LNCaP clone FGC (cell line): ENCODE measurements around the gene MYBBP1A.
A peak's percentile ranks its signal among the peaks of the same experiment; 100 is the strongest.
"Not testable (repeated sequence)": the region's sequence is repeated elsewhere in the genome, so short reads cannot be mapped to it uniquely, and the experiment has no call there.

Experiments
- DNase-seq: peaks from one replicate; pipeline ENCODE4 v3.0.0-alpha.2; 2011; ENCODE audit warnings: low read depth
- H3K4me3 ChIP-seq: 2 replicates; pipeline ENCODE4 v1.5.1; 2011; ENCODE audit warnings: mild to moderate bottlenecking, low read depth, low read length, control low read depth
- CTCF ChIP-seq: IDR thresholded peaks from 2 replicates; pipeline ENCODE4 v1.5.1; 2012; ENCODE audit warnings: mild to moderate bottlenecking; ENCODE audit not compliant: control insufficient read depth, insufficient read depth; ENCODE audit errors: extremely low read depth

Gene MYBBP1A, protein sequence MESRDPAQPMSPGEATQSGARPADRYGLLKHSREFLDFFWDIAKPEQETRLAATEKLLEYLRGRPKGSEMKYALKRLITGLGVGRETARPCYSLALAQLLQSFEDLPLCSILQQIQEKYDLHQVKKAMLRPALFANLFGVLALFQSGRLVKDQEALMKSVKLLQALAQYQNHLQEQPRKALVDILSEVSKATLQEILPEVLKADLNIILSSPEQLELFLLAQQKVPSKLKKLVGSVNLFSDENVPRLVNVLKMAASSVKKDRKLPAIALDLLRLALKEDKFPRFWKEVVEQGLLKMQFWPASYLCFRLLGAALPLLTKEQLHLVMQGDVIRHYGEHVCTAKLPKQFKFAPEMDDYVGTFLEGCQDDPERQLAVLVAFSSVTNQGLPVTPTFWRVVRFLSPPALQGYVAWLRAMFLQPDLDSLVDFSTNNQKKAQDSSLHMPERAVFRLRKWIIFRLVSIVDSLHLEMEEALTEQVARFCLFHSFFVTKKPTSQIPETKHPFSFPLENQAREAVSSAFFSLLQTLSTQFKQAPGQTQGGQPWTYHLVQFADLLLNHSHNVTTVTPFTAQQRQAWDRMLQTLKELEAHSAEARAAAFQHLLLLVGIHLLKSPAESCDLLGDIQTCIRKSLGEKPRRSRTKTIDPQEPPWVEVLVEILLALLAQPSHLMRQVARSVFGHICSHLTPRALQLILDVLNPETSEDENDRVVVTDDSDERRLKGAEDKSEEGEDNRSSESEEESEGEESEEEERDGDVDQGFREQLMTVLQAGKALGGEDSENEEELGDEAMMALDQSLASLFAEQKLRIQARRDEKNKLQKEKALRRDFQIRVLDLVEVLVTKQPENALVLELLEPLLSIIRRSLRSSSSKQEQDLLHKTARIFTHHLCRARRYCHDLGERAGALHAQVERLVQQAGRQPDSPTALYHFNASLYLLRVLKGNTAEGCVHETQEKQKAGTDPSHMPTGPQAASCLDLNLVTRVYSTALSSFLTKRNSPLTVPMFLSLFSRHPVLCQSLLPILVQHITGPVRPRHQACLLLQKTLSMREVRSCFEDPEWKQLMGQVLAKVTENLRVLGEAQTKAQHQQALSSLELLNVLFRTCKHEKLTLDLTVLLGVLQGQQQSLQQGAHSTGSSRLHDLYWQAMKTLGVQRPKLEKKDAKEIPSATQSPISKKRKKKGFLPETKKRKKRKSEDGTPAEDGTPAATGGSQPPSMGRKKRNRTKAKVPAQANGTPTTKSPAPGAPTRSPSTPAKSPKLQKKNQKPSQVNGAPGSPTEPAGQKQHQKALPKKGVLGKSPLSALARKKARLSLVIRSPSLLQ (N-terminal part only)

DNA sequence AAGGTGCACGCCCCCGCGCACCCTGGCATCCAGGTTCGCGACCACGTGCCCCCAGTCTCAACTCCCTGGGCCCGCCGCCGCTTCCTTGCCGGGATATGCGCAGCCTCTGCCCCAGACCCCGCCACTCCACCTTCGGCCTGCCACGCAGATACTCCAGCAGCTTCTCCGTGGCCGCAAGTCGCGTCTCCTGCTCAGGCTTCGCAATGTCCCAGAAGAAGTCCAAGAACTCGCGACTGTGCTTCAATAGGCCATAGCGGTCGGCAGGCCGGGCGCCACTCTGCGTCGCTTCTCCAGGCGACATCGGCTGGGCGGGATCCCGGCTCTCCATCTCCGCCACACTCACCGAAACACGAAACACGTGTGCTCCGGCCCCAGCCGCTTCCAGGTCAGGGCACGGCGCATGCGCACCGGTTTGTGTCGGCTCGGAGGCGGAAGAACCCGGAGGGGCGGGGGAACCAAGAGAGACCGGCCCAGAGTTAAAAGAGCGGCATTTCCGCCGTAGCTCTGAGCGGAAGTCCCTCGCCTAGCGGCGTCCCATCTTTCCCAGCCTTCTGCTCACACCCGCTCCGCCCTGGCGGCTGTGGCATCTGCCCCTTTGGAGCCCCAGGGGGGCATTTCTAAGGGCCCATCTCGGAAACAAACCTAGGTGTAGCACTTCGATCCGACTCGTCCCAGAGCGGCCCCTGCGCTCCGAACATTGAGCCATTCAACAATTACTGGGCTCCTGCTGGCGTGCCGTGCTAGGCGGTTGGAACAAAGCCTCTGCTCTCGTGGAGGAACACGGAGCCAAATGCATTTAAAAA is at the start of gene MYBBP1A:
Gene MYBBP1A (minus strand): TSS at position 388 of the 803 bp plus-strand sequence. CDS start 60 bp downstream, at position 328.
- TF ChIP-seq CTCF, result no peak
- DNase-seq, result peak; percentile 87
- peak within 1 kb of the TSS; percentile 99 for H3K4me3 ChIP-seq

- not testable (repeated sequence) for DNase-seq, H3K4me3 ChIP-seq
These were observed 49.6 kb upstream of the MYBBP1A start for GRCh38 chr17:4604736-4605135.

GRCh38 chr17:4604111-4604644 is 49.0 kb upstream of the MYBBP1A start:
- TF ChIP-seq CTCF, result no peak
- no peak overlapping the region for H3K4me3 ChIP-seq
- peak; percentile 6 for DNase-seq

- no peak for TF ChIP-seq CTCF
- no peak overlapping the region for H3K4me3 ChIP-seq
- no peak for DNase-seq
These were observed 46.9 kb upstream of the MYBBP1A start for GRCh38 chr17:4602041-4602440.

- TF ChIP-seq CTCF, result no peak
- H3K4me3 ChIP-seq, result no peak overlapping the region
These were observed 46.1 kb upstream of the MYBBP1A start for GRCh38 chr17:4601326-4601725.

DNA sequence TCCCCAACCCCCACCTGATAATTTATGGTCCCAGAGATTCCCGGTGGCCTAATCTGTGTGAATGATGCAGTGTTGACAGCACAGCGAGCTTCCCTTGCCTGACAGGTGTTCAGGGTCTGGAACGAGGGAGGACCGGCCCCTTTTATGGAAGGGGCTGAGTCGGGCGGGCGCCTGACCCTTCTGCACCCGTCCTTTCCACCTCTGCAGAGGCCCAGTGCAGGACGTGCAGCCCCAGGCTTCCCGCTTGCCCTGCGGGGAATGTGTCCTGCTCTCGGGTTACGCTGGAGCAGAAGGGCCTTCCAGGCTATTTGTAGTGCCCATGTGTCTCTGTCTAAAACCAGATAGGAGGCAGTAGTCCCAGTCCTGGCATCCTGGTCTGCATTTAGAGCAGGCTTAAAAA is 45.4 kb upstream of the MYBBP1A start:
- no peak for TF ChIP-seq CTCF
- H3K4me3 ChIP-seq, result no peak overlapping the region

More at GRCh38 chr17:4601326-4601725, 46.1 kb upstream of the MYBBP1A start:
- DNase-seq, result no peak

More for the DNA sequence above, 45.4 kb upstream of the MYBBP1A start:
- no peak for DNase-seq
